ENCODE results near the gene TMOD2. TPM values are rescaled to one million over a fixed set of nuclear protein-coding genes. Genes with fewer than 3 reads are reported as not detected.

TMOD2 gene
- total RNA-seq, 1 experiment from 2014 or later: 3.6 TPM

DNA sequence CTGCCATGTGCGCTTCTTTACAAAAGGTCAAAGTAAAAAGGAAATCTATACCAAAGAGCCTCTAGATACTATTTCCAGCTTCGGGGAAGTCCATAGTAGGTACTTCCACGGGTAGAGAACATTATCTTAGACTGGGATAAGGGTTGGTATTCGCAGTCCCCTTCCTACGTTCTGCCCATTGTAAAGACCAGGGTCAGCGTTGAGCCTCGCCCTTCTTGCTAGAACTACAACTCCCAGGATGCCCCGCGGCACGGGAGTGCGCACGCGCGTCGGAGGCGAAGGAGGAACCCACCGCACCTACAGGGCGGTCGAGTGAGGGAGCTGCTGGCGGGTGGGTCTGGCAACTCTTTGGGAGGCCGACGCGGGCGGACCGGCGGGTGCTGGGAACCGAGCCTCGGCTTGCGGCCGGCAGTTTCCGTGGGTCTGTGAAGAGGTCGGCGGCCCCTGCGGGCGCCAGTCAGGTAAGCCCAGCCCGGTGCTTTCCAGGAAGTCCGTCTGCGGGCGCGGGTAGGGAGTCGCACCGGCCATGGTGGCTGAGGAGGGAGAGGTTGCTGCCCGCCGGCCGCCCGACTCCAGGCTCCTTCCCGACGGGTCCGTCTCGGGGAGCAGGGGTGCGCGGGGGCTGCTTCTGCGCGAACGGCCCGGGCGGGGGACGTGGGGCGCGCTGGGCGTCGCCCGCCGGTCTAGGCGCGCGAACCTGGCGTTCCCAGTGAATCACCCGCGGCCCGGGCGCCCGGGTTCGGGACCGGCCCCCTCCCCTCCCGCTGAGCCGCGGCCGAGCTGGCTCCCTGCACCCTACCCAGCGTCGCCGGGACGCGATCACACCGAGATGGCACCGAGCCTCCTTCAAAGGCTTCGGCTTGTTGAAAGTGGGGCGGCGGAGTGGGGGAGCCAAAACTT, 78.2 kb downstream of the TMOD2 start, which contains the start of gene TMOD3 (continued):
- TF ChIP-seq, protein P1, sequence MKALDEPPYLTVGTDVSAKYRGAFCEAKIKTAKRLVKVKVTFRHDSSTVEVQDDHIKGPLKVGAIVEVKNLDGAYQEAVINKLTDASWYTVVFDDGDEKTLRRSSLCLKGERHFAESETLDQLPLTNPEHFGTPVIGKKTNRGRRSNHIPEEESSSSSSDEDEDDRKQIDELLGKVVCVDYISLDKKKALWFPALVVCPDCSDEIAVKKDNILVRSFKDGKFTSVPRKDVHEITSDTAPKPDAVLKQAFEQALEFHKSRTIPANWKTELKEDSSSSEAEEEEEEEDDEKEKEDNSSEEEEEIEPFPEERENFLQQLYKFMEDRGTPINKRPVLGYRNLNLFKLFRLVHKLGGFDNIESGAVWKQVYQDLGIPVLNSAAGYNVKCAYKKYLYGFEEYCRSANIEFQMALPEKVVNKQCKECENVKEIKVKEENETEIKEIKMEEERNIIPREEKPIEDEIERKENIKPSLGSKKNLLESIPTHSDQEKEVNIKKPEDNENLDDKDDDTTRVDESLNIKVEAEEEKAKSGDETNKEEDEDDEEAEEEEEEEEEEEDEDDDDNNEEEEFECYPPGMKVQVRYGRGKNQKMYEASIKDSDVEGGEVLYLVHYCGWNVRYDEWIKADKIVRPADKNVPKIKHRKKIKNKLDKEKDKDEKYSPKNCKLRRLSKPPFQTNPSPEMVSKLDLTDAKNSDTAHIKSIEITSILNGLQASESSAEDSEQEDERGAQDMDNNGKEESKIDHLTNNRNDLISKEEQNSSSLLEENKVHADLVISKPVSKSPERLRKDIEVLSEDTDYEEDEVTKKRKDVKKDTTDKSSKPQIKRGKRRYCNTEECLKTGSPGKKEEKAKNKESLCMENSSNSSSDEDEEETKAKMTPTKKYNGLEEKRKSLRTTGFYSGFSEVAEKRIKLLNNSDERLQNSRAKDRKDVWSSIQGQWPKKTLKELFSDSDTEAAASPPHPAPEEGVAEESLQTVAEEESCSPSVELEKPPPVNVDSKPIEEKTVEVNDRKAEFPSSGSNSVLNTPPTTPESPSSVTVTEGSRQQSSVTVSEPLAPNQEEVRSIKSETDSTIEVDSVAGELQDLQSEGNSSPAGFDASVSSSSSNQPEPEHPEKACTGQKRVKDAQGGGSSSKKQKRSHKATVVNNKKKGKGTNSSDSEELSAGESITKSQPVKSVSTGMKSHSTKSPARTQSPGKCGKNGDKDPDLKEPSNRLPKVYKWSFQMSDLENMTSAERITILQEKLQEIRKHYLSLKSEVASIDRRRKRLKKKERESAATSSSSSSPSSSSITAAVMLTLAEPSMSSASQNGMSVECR (CRISPR knock-in tag; IDR thresholded peaks at IDR 0.05; ENCODE audit: borderline replicate concordance): peak; percentile 68; the same call in 1 of the 2 replicates
- TF ChIP-seq MYBL2 (CRISPR knock-in tag; IDR thresholded peaks at IDR 0.05) (no peak), ATF1 (CRISPR knock-in tag; IDR thresholded peaks at IDR 0.05) (no peak), FOXK1 (CRISPR knock-in tag; IDR thresholded peaks at IDR 0.05) (peak; percentile 31; the same call in 1 of the 2 replicates), SMAD4 (CRISPR knock-in tag; IDR thresholded peaks at IDR 0.05) (no peak), ZNF423 (CRISPR knock-in tag; IDR thresholded peaks at IDR 0.05) (0 out of 2 replicates have a peak, but pooled peaks have one; percentile 7), ZNF671 (CRISPR knock-in tag; IDR thresholded peaks at IDR 0.05) (no peak), GABPB1 (CRISPR knock-in tag; IDR thresholded peaks at IDR 0.05) (no peak; the same call in 1 of the 2 replicates), RORB (CRISPR knock-in tag; IDR thresholded peaks at IDR 0.05) (no peak), GTF2I (CRISPR knock-in tag; conservative IDR thresholded peaks at IDR 0.05) (no peak), HMGA2 (CRISPR knock-in tag; IDR thresholded peaks at IDR 0.05) (no peak), ETV6 (CRISPR knock-in tag; IDR thresholded peaks at IDR 0.05) (peak; percentile 75; the same call in 1 of the 2 replicates), NR1H2 (CRISPR knock-in tag; IDR thresholded peaks at IDR 0.05) (no peak), ZNF263 (CRISPR knock-in tag; IDR thresholded peaks at IDR 0.05; ENCODE audit: low read depth) (peak; percentile 46; the same call in 1 of the 2 replicates), NFE2L1 (CRISPR knock-in tag; IDR thresholded peaks at IDR 0.05) (no peak), SOX15 (CRISPR knock-in tag; IDR thresholded peaks at IDR 0.05) (no peak), ZNF219 (CRISPR knock-in tag; IDR thresholded peaks at IDR 0.05; ENCODE audit: borderline replicate concordance) (peak; percentile 68; the same call in 1 of the 2 replicates)
- TF ChIP-seq, protein P2, sequence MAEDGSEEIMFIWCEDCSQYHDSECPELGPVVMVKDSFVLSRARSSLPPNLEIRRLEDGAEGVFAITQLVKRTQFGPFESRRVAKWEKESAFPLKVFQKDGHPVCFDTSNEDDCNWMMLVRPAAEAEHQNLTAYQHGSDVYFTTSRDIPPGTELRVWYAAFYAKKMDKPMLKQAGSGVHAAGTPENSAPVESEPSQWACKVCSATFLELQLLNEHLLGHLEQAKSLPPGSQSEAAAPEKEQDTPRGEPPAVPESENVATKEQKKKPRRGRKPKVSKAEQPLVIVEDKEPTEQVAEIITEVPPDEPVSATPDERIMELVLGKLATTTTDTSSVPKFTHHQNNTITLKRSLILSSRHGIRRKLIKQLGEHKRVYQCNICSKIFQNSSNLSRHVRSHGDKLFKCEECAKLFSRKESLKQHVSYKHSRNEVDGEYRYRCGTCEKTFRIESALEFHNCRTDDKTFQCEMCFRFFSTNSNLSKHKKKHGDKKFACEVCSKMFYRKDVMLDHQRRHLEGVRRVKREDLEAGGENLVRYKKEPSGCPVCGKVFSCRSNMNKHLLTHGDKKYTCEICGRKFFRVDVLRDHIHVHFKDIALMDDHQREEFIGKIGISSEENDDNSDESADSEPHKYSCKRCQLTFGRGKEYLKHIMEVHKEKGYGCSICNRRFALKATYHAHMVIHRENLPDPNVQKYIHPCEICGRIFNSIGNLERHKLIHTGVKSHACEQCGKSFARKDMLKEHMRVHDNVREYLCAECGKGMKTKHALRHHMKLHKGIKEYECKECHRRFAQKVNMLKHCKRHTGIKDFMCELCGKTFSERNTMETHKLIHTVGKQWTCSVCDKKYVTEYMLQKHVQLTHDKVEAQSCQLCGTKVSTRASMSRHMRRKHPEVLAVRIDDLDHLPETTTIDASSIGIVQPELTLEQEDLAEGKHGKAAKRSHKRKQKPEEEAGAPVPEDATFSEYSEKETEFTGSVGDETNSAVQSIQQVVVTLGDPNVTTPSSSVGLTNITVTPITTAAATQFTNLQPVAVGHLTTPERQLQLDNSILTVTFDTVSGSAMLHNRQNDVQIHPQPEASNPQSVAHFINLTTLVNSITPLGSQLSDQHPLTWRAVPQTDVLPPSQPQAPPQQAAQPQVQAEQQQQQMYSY (CRISPR knock-in tag; IDR thresholded peaks at IDR 0.05): no peak
- TF ChIP-seq, protein P3, sequence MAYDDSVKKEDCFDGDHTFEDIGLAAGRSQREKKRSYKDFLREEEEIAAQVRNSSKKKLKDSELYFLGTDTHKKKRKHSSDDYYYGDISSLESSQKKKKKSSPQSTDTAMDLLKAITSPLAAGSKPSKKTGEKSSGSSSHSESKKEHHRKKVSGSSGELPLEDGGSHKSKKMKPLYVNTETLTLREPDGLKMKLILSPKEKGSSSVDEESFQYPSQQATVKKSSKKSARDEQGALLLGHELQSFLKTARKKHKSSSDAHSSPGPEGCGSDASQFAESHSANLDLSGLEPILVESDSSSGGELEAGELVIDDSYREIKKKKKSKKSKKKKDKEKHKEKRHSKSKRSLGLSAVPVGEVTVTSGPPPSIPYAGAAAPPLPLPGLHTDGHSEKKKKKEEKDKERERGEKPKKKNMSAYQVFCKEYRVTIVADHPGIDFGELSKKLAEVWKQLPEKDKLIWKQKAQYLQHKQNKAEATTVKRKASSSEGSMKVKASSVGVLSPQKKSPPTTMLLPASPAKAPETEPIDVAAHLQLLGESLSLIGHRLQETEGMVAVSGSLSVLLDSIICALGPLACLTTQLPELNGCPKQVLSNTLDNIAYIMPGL (CRISPR knock-in tag; IDR thresholded peaks at IDR 0.05): peak; percentile 95; the same call in 1 of the 2 replicates
- TF ChIP-seq, protein P4, sequence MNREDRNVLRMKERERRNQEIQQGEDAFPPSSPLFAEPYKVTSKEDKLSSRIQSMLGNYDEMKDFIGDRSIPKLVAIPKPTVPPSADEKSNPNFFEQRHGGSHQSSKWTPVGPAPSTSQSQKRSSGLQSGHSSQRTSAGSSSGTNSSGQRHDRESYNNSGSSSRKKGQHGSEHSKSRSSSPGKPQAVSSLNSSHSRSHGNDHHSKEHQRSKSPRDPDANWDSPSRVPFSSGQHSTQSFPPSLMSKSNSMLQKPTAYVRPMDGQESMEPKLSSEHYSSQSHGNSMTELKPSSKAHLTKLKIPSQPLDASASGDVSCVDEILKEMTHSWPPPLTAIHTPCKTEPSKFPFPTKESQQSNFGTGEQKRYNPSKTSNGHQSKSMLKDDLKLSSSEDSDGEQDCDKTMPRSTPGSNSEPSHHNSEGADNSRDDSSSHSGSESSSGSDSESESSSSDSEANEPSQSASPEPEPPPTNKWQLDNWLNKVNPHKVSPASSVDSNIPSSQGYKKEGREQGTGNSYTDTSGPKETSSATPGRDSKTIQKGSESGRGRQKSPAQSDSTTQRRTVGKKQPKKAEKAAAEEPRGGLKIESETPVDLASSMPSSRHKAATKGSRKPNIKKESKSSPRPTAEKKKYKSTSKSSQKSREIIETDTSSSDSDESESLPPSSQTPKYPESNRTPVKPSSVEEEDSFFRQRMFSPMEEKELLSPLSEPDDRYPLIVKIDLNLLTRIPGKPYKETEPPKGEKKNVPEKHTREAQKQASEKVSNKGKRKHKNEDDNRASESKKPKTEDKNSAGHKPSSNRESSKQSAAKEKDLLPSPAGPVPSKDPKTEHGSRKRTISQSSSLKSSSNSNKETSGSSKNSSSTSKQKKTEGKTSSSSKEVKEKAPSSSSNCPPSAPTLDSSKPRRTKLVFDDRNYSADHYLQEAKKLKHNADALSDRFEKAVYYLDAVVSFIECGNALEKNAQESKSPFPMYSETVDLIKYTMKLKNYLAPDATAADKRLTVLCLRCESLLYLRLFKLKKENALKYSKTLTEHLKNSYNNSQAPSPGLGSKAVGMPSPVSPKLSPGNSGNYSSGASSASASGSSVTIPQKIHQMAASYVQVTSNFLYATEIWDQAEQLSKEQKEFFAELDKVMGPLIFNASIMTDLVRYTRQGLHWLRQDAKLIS (CRISPR knock-in tag; IDR thresholded peaks at IDR 0.05; ENCODE audit: borderline replicate concordance): no peak
- TF ChIP-seq, protein P5, sequence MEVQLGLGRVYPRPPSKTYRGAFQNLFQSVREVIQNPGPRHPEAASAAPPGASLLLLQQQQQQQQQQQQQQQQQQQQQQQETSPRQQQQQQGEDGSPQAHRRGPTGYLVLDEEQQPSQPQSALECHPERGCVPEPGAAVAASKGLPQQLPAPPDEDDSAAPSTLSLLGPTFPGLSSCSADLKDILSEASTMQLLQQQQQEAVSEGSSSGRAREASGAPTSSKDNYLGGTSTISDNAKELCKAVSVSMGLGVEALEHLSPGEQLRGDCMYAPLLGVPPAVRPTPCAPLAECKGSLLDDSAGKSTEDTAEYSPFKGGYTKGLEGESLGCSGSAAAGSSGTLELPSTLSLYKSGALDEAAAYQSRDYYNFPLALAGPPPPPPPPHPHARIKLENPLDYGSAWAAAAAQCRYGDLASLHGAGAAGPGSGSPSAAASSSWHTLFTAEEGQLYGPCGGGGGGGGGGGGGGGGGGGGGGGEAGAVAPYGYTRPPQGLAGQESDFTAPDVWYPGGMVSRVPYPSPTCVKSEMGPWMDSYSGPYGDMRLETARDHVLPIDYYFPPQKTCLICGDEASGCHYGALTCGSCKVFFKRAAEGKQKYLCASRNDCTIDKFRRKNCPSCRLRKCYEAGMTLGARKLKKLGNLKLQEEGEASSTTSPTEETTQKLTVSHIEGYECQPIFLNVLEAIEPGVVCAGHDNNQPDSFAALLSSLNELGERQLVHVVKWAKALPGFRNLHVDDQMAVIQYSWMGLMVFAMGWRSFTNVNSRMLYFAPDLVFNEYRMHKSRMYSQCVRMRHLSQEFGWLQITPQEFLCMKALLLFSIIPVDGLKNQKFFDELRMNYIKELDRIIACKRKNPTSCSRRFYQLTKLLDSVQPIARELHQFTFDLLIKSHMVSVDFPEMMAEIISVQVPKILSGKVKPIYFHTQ (CRISPR knock-in tag; IDR thresholded peaks at IDR 0.05): no peak
- TF ChIP-seq, protein P6, sequence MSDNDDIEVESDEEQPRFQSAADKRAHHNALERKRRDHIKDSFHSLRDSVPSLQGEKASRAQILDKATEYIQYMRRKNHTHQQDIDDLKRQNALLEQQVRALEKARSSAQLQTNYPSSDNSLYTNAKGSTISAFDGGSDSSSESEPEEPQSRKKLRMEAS (CRISPR knock-in tag; IDR thresholded peaks at IDR 0.05): 0 out of 2 replicates have a peak, but pooled peaks have one; percentile 46
